Umbilical cord (tissue), 2 donors: ENCODE results near the gene CD79A. TPM values are rescaled to one million over a fixed set of nuclear protein-coding genes. Genes with fewer than 3 reads are reported as not detected.

ENCODE experiments used
- DNase-seq: peaks from one replicate; pipeline ENCODE4 v3.0.0-alpha.2; 2015; ENCODE audit warnings: low spot score
- total RNA-seq: library from RNA; depleted of rRNA; stranded (reverse); fragments of >200 nt; gene quantifications from one replicate; pipeline ENCODE4 v1.2.3, GENCODE V29; 2014; ENCODE audit warnings: low replicate concordance; ENCODE audit not compliant: insufficient read depth

The CD79A gene
- total RNA-seq, 1 donor from 2014 or later: not detected

- DNase-seq: peak; percentile 98
These were observed 7.0 kb downstream of the CD79A start for GRCh38 chr19:41883821-41884733.

- DNase-seq: no peak
These were observed 10.0 kb downstream of the CD79A start for GRCh38 chr19:41886761-41887710.

GRCh38 chr19:41887711-41888382, 10.8 kb downstream of the CD79A start:
- peak; percentile 57 for DNase-seq

- DNase-seq: no peak
These were observed 11.8 kb downstream of the CD79A start for GRCh38 chr19:41888926-41889325.

GRCh38 chr19:41889896-41890295, 12.8 kb downstream of the CD79A start:
- DNase-seq: no peak

- DNase-seq: no peak
These were observed 13.9 kb downstream of the CD79A start for GRCh38 chr19:41890936-41891335.

GRCh38 chr19:41892173-41892902, 15.3 kb downstream of the CD79A start:
- no peak for DNase-seq

GRCh38 chr19:41893899-41894298, 16.8 kb downstream of the CD79A start:
- DNase-seq: no peak

GRCh38 chr19:41894350-41894749, 17.3 kb downstream of the CD79A start:
- DNase-seq: no peak

GRCh38 chr19:41895745-41896580, 18.9 kb downstream of the CD79A start:
- no peak for DNase-seq

GRCh38 chr19:41896581-41896942, 19.5 kb downstream of the CD79A start:
- no peak for DNase-seq

- DNase-seq: no peak
These were observed 20.1 kb downstream of the CD79A start for GRCh38 chr19:41897181-41897580.

- DNase-seq: no peak
These were observed 20.7 kb downstream of the CD79A start for GRCh38 chr19:41897820-41898219.

- DNase-seq: no peak
These were observed 21.2 kb downstream of the CD79A start for GRCh38 chr19:41898235-41898634.

- no peak for DNase-seq
These were observed 24.8 kb downstream of the CD79A start for GRCh38 chr19:41901707-41902360.

- no peak for DNase-seq
These were observed 25.5 kb downstream of the CD79A start for GRCh38 chr19:41902594-41902993.

- DNase-seq: no peak
These were observed 26.3 kb downstream of the CD79A start for GRCh38 chr19:41903193-41903953.

- DNase-seq: no peak
These were observed 27.2 kb downstream of the CD79A start for GRCh38 chr19:41904118-41904870.
